T47D (cell line): Measurements from ENCODE around the gene CYBC1.

Experiments used
- DNase-seq, 2 experiments: peaks; one replicate each; pipeline versions ENCODE4 v3.0.0 to v3.0.0-alpha.2; 2011 to 2012; ENCODE audit warnings: low read depth in 1 of 2, low spot score in 1 of 2
- JUND ChIP-seq: IDR thresholded peaks from 2 replicates; pipeline ENCODE4 v1.6.1; 2012; ENCODE audit warnings: low read depth
- in situ Hi-C: cut with HindIII; loops from 2 replicates; pipeline ENCODE4 v1.10.0; 2016; ENCODE audit warnings: low sequenced_read_pairs, low pct_unique_long_range_greater_than_20kb

CYBC1 gene

DNA sequence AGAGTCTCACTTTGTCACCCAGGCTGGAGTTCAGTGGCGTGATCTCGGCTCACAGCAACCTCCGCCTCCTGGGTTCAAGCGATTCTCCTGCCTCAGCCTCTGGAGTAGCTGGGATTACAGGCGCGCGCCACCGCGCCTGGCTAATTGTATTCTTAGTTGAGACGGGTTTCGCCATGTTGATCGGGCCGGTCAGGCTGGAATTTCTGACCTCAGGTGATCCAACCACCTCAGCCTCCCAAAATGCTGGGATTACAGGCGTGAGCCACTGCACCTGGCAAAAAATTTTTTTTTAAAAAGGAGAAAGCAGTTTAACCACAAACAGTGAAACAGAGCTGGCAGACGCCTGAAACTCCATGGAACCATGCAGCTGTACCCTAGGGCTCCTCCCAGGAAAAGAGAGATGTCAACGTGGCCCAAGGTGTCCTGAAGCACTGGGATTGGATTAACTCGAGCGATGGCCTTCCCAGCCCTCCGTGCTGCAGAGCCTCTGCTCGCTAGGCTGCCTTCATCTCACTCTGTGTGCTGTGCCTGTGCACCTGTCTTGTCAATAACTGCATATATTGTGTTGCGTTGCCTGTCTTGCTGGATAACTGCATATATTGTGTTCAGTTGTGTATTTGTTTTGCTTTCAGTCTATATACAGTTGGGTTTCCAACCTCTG lies 39.4 kb upstream of the CYBC1 start:
- in situ Hi-C loops, result no loop called here
- no peak for DNase-seq
- TF ChIP-seq JUND, result no peak

DNA sequence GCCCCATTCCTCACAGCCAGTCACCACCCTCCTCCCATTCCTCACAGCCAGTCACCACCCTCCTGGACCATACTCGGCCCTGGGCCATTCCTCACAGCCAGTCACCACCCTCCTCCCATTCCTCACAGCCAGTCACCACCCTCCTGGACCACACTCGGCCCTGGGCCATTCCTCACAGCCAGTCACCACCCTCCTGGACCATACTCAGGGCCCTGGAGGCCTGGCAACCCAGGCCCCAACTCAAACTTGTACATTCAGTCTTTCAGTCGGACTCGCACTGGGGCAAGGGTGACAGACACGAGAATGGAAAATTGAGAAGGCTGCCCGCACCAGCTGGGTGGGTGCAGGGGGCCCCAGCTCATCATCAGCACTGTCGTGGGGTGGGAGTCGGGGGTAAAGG lies 38.6 kb upstream of the CYBC1 start:
- no peak for DNase-seq
- in situ Hi-C loops, result no loop called here
- TF ChIP-seq JUND, result no peak

DNA sequence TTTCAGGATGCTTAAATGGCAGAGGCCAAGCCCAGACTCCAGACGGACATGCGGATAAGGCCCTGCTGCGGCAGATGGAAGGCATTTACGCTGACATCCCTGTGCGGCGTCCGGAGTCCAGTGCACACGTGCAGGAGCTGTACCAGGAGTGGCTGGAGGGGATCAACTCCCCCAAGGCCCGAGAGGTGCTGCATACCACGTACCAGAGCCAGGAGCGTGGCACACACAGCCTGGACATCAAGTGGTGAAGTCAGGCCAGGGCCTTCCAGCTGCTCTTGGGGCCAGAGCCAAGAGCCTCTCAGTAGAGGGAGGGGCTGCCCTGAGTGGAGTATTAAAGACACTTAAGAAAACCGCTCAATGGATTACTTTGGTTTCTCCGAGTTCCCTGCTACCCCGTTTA lies 37.4 kb upstream of the CYBC1 start:
- DNase-seq, result no peak
- in situ Hi-C loops, result no loop called here
- TF ChIP-seq JUND, result no peak

DNA sequence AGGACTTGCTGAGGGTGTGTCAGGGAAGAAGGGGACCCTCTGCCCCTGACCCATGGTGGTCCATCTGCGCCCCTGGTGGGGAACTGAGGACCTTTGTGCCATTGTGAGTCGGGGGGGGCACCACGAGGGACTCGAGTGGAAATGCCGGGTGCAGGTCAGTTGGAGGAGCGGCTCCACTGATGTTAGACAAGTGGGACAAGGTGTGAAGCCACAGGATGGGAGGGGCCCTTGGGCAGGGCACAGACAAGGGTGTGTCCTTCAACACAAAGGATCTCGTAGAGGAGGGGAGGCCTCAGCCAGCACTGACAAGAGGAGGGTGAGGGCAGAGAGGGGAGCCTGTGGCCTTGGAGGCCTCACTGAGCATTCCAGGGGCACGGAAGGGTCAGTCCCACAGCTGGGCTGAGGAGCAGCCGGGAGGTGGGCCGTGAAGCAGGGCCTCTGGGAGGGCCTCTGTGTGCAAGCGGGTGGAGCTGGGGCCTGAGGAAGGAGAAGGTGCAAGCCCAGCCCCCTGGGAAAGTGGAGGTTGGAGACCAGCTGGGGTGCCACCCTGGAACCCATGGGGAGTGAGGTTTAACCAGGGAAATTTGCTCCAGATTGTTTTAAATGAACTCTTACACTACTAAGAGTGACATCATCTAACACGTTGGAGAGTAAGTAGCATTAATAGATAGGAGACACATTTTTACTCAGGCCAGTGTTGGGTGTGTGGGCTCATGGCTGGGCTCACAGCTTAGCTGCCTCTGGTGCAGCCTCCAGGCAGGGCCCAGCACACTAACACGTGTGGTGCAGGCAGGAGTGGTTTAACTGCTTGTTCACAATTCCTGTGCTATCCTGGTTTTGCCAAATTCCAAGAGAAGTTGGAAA lies 35.9 kb upstream of the CYBC1 start:
- no peak for DNase-seq
- no peak for TF ChIP-seq JUND
- in situ Hi-C loops, result no loop called here

DNA sequence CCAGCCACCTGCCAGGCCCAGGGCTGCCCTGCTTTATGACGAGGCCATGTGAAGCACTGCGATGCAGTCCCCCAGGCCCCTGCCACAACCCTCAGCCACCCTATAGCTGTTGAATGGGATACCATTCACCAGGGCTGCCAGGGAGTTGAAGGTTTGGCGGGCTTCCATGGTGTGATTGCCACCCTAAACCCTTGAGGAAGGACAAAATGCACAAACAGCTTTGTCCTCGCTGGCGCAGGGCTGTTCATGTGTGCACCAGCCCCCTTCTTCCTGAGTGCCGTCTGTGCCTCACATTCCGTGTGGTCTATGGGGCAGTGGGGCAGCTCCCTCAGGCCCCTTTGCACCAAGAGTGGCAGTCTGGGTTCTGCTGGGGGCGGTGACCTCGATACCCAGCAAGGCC lies 33.3 kb upstream of the CYBC1 start:
- no peak for TF ChIP-seq JUND
- DNase-seq, result no peak
- in situ Hi-C loops, result no loop called here

DNA sequence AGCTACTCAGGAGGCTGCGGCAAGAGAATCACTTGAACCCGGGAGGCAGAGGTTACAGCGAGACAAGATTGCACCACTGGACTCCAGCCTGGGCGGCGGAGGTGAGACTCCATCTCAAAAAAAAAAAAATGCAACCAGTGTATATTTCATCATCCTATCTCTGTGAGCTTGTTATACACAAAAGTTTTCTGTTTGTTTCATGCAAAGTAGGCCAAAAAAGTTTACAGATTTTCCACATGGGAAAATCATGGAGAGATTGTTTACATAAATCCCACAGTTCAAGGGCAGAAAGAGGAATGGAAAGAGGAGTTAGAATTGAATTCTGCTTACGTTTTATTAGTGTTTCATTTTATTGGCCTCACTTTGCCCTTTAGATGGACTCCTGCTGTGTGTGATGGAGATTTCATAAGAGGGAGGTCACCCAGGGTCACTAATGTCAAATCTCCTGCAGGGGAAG lies 32.7 kb upstream of the CYBC1 start:
- no peak for DNase-seq
- no peak for TF ChIP-seq JUND
- in situ Hi-C loops, result no loop called here

DNA sequence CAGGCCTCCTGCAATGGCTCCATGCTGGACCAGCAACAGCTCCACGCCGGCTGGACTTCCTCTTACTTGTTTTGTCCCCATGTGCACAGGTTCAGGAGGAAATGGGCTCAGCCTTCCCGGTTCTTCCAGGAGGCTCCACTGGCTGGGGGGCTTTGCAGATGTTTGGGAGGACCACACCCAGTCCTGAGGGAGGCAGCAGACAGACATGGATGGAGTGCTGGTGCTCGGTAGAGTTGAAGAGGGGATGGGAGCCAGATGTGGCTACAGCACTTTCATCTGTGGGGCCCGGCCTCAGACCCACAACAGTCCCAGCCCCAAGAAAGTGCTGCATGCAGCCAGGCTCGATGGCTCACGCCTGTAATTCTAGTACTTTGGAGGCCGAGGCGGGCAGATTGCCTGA lies 29.8 kb upstream of the CYBC1 start:
- no peak for TF ChIP-seq JUND
- DNase-seq, result no peak
- in situ Hi-C loops, result no loop called here

DNA sequence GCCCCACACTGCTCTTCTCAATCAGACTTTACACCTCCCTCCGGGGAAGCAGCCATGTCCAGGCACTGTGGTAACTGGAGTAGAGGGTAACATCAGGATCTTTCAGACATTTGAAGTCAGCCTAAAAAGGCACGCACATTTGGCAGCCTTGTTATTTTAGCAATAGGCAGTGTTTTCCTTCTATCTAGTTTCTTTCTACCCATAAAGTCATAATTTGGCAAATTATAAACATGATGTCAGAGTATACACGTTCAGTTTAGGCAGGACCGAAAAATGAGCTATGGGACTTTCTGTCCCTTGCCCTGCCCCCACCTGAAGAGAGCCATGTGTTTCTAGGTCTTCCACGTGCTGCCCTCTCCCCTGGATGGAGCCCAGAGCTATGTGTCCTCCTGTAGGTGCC lies 29.1 kb upstream of the CYBC1 start:
- no peak for DNase-seq
- TF ChIP-seq JUND, result no peak
- in situ Hi-C loops, result no loop called here

DNA sequence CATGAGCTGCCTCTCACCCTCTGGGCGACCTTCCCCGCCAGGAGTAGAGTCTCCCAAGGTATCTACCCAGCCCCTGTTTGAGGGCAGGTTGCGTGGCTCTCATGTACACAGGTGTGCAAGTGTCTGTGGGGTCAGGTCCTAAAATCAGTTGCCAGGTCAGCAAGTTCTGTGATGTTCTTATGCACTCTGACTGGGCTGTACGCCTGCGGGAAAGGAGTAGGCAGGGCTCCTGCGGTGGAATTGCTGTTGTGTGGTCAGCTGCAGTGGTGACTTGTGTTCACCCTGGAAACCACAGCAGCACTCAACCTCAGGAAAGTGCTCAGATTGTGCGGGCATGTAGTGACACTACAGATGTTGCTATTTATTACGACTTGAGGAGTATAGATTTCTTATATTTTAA lies 27.4 kb upstream of the CYBC1 start:
- no peak for TF ChIP-seq JUND
- in situ Hi-C loops, result no loop called here
- DNase-seq, result no peak

DNA sequence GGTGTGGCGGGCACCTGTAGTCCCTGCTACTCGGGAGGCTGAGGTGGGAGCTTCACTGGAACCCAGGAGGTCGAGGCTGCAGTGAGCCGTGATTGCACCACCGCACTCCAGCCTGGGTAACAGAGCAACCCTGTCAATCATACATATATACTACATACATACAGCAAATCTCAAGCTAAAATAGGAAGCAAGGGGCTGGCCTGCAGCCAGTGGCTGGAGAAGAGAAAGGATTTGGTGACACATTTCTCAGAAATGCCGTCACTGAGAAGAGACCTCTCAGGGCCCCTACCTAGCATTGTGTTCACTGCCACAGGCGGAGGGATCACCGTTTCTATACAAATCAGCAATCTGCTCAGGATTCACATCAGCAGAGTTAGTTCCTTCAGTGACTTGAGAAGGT lies 24.9 kb upstream of the CYBC1 start:
- no peak for DNase-seq
- in situ Hi-C loops, result no loop called here
- TF ChIP-seq JUND, result no peak

DNA sequence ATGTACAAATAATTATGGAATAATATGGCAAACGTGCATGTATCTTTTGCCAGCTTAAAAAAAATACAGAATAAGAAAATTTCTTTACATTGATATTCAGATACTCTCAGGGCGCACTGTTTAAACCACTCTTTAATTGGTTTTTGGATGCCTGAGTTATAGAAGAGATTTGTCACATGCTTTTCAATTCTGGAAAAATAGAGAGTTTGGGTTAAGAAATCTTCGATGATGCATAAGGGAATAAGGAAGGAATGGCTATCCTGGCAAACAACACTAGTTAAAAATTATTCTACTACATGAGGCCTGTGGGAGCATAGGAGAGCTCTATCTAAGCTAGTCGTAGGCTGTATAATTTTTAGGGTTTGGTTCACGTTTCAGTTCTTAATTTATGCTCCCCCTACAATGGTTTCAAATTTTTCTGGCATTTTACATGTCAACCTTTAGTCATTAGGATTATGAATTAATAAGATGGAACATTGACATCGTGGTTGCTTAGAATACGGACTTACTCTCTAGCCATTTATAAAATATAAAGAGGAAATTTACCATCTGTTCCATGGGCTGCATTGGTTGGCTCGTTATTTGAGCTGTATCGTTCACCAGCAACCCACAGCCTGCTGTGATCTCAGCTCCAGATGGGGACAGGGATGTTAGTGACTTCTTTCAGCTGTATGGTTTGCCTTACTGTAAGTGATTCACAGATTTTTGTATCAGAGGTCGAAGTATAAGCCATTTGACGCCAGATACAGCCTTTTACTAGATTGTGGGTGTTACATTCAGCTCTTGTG lies 23.9 kb upstream of the CYBC1 start:
- in situ Hi-C loops, result no loop called here
- DNase-seq, result no peak
- no peak for TF ChIP-seq JUND

DNA sequence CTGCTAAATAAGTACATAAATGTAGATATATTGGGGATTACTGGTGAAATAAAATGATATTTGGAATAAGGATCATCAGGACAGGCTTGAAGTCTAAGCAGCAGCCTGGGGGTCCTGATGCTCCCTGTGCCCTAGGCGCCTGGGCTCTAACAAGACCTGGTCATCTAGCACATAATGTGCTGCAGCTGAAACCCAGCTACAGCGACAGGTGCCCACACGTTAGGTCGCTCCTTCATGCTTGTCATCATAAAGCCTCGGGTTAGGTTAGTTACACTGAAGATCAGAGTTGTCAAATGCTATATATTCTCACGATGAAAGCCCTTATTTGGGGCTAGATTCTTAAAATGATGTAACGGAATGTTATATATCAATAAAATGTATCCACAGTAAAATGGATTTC lies 19.5 kb upstream of the CYBC1 start:
- in situ Hi-C loops, result no loop called here
- DNase-seq, result no peak
- no peak for TF ChIP-seq JUND

DNA sequence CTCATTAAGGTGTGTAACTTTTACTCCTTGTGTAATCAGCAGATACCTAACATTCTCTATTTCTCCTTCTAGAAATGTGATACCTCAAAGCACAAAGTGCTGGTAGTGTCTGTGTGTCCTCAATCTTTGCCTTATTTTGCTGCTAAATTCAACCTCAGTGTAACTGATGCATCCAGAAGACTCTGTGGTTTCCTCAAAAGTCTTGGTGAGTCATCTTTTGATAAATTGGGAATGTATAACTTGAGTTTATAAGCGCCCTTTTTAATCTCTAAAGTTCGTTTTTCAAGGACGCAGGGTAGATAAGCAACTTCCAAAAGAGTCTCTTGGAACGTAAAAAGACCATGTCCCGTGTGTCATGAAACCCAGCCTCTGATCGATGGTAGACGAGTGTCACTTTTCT lies 18.1 kb upstream of the CYBC1 start:
- no peak for DNase-seq
- in situ Hi-C loops, result no loop called here
- TF ChIP-seq JUND, result no peak
